Motor neuron (in vitro differentiated cells): Measurements from ENCODE around the gene ATP6V0D1. TPM values are rescaled to one million over a fixed set of nuclear protein-coding genes. Genes with fewer than 3 reads are reported as not detected.

ENCODE experiments used
- ATAC-seq, 8 experiments: fragments of 200-7000 bp; cut with Tn5 transposase; replicated peaks in 6 of 8; 2 replicates each; pipeline ENCODE4 v1.8.0; 2021; ENCODE audit warnings: mild to moderate bottlenecking in 8 of 8, moderate library complexity in 8 of 8
- H3K27ac ChIP-seq, 2 donors: fragments of 250-450 bp; sonication (Bioruptor Pico); 2 replicates each; pipeline ENCODE4 v1.9.0; 2021; ENCODE audit warnings: antibody characterized with exemption in 2 of 2, mild to moderate bottlenecking in 2 of 2, moderate library complexity in 1 of 2
- H3K4me1 ChIP-seq, 2 donors: fragments of 250-450 bp; sonication (Bioruptor Pico); replicated peaks in 1 of 2; 2 replicates each; pipeline ENCODE4 v1.6.1; 2021; ENCODE audit warnings: antibody characterized with exemption in 2 of 2, mild to moderate bottlenecking in 2 of 2, moderate library complexity in 1 of 2
- H3K4me3 ChIP-seq, 5 donors: fragments of 250-450 bp; sonication (Bioruptor Pico); 2 replicates each; pipeline ENCODE4 v1.9.0; 2021; ENCODE audit warnings: antibody characterized with exemption in 5 of 5, mild to moderate bottlenecking in 5 of 5, moderate library complexity in 4 of 5
- WGBS, 10 experiments: fragments of 450-650 bp; shearing (Covaris generic); methylation state at CpG; one replicate each; pipeline ENCODE4 v1.0.0; 2022; 5-methylcytosine and 5-hydroxymethylcytosine counted together
- in situ Hi-C, 9 experiments: fragments of 400-800 bp; cut with MboI; loops; one replicate each; pipeline ENCODE4 v1.15.0; 2021; ENCODE audit warnings: low sequenced_read_pairs in 9 of 9, low pct_unique_long_range_greater_than_20kb in 2 of 9; ENCODE audit not compliant: unreplicated experiment in 9 of 9
- total RNA-seq, 8 experiments: library from RNA; unstranded; fragments of 300-600 nt; gene quantifications; 2 replicates each; pipeline versions ENCODE4 v1.2.3 to v1.2.4, GENCODE V29; 2022

Gene ATP6V0D1
- total RNA-seq, 8 experiments from 2014 or later = 56.6 to 139 (median 69.4) TPM

- Histone ChIP-seq H3K27ac (no peak overlapping the region), H3K4me3 (no peak overlapping the region), H3K4me1 (no peaks in the 10 kb centered on the region)
- in situ Hi-C loops = no loop called here
- 87 to 92% methylated on average over 2 to 3 of the region's 6 CpGs; no CpG with 5 or more reads in 8 of the 10 experiments for WGBS, 10 experiments
- no peak for ATAC-seq
Observed at GRCh38 chr16:67454852-67455251, 26.1 kb downstream of the ATP6V0D1 start.

- ATAC-seq = no peak
- H3K4me1 ChIP-seq = no peaks in the 10 kb centered on the region
- no peak overlapping the region for H3K27ac ChIP-seq
- 40 to 95% (median 65%) methylated on average over 1 to 3 of the region's 5 CpGs; no CpG with 5 or more reads in 2 of the 10 experiments for WGBS, 10 experiments
- H3K4me3 ChIP-seq = no peak overlapping the region
- in situ Hi-C loops = no loop called here
Observed at GRCh38 chr16:67454104-67454503, 26.9 kb downstream of the ATP6V0D1 start.

GRCh38 chr16:67451704-67452435, 29.1 kb downstream of the ATP6V0D1 start:
- in situ Hi-C loops = no loop called here
- Histone ChIP-seq H3K4me3 (no peak overlapping the region), H3K27ac (no peak overlapping the region), H3K4me1 (no peaks in the 10 kb centered on the region)
- WGBS, 10 experiments = 0 to 100% (median 90%) methylated on average over 1 to 2 of the region's 2 CpGs; no CpG with 5 or more reads in 5 of the 10 experiments
- no peak for ATAC-seq

- peak in 1 of 8 experiments; percentile 26 for ATAC-seq
- Histone ChIP-seq H3K27ac (no peak overlapping the region), H3K4me3 (no peak overlapping the region), H3K4me1 (no peaks in the 10 kb centered on the region)
- 50 to 90% (median 83%) methylated on average over 1 to 5 of the region's 12 CpGs; no CpG with 5 or more reads in 6 of the 10 experiments for WGBS, 10 experiments
- in situ Hi-C loops = no loop called here
Observed at GRCh38 chr16:67451061-67451703, 29.8 kb downstream of the ATP6V0D1 start.

GRCh38 chr16:67449739-67450138, 31.2 kb downstream of the ATP6V0D1 start:
- no peak overlapping the region for H3K27ac ChIP-seq
- no peak overlapping the region for H3K4me3 ChIP-seq
- H3K4me1 ChIP-seq = no peaks in the 10 kb centered on the region
- ATAC-seq = no peak
- in situ Hi-C loops = no loop called here
- 56 to 100% (median 90%) methylated on average over 1 to 3 of the region's 3 CpGs; no CpG with 5 or more reads in 6 of the 10 experiments for WGBS, 10 experiments

GRCh38 chr16:67449336-67449735, 31.6 kb downstream of the ATP6V0D1 start:
- H3K4me1 ChIP-seq = no peaks in the 10 kb centered on the region
- H3K27ac ChIP-seq = no peak overlapping the region
- no peak overlapping the region for H3K4me3 ChIP-seq
- no peak for ATAC-seq
- in situ Hi-C loops = no loop called here
- 71 to 100% (median 83%) methylated on average over 1 to 2 of the region's 2 CpGs; no CpG with 5 or more reads in 4 of the 10 experiments for WGBS, 10 experiments

- no peak for ATAC-seq
- in situ Hi-C loops = no loop called here
- Histone ChIP-seq H3K4me1 (no peaks in the 10 kb centered on the region), H3K4me3 (no peak overlapping the region), H3K27ac (no peak overlapping the region)
- 97% methylated on average over 5 of the region's 5 CpGs; no CpG with 5 or more reads in 9 of the 10 experiments for WGBS, 10 experiments
Observed at GRCh38 chr16:67448580-67448979, 32.4 kb downstream of the ATP6V0D1 start.

GRCh38 chr16:67447508-67448076, 33.4 kb downstream of the ATP6V0D1 start:
- 60 to 89% (median 80%) methylated on average over 1 to 3 of the region's 6 CpGs; no CpG with 5 or more reads in 6 of the 10 experiments for WGBS, 10 experiments
- peak in 3 of 8 experiments; percentile 61 to 84 (median 65) for ATAC-seq

GRCh38 chr16:67446968-67447507, 33.9 kb downstream of the ATP6V0D1 start:
- in situ Hi-C loops = no loop called here
- peaks cover 0 to 5% of the 10 kb centered on the region in 2 donors for H3K4me1 ChIP-seq
- WGBS, 10 experiments = 40 to 100% (median 89%) methylated on average over 1 to 6 of the region's 8 CpGs; no CpG with 5 or more reads in 2 of the 10 experiments
- H3K4me3 ChIP-seq = no peak overlapping the region
- H3K27ac ChIP-seq = no peak overlapping the region
- no peak for ATAC-seq

More at GRCh38 chr16:67447508-67448076, 33.4 kb downstream of the ATP6V0D1 start:
- peaks cover 0 to 5% of the 10 kb centered on the region in 2 donors for H3K4me1 ChIP-seq
- in situ Hi-C loops = no loop called here
- no peak overlapping the region for H3K4me3 ChIP-seq
- H3K27ac ChIP-seq = no peak overlapping the region

- 100% methylated on average over 1 to 2 of the region's 12 CpGs; no CpG with 5 or more reads in 6 of the 10 experiments for WGBS, 10 experiments
- Histone ChIP-seq H3K4me1 (peaks cover 0 to 5% of the 10 kb centered on the region in 2 donors), H3K4me3 (no peak overlapping the region), H3K27ac (no peak overlapping the region)
- no peak for ATAC-seq
- in situ Hi-C loops = no loop called here
Observed at GRCh38 chr16:67445913-67446907, 34.7 kb downstream of the ATP6V0D1 start.

- no peak overlapping the region for H3K27ac ChIP-seq
- WGBS, 10 experiments = 75 to 80% methylated on average over 1 of the region's 3 CpGs; no CpG with 5 or more reads in 8 of the 10 experiments
- H3K4me3 ChIP-seq = no peak overlapping the region
- in situ Hi-C loops = no loop called here
- ATAC-seq = peak in 1 of 8 experiments; percentile 10
- peaks cover 0 to 5% of the 10 kb centered on the region in 2 donors for H3K4me1 ChIP-seq
Observed at GRCh38 chr16:67445441-67445912, 35.5 kb downstream of the ATP6V0D1 start.

GRCh38 chr16:67445126-67445426, 35.9 kb downstream of the ATP6V0D1 start:
- in situ Hi-C loops = no loop called here
- no peak for ATAC-seq

More at GRCh38 chr16:67445126-67445426, 35.9 kb downstream of the ATP6V0D1 start:
- H3K4me3 ChIP-seq = no peak overlapping the region
- H3K27ac ChIP-seq = no peak overlapping the region
- H3K4me1 ChIP-seq = peaks cover 0 to 5% of the 10 kb centered on the region in 2 donors
- WGBS, 10 experiments = 79 to 100% (median 100%) methylated on average over 1 to 4 of the region's 7 CpGs; no CpG with 5 or more reads in 3 of the 10 experiments
